HepG2 (cell line): ENCODE results near the gene ACAD8. TPM values are rescaled to one million over a fixed set of nuclear protein-coding genes. Genes with fewer than 3 reads are reported as not detected.

ENCODE experiments used
- CHD2 ChIP-seq: IDR thresholded peaks from 2 replicates; pipeline ENCODE4 v1.6.1; 2011; ENCODE audit warnings: low read depth, low read length, improper control_type of control experiment
- EP300 ChIP-seq, 3 experiments: sonication (generic) in 1 of 3; formaldehyde crosslinking in 1 of 3; IDR thresholded peaks; 2 replicates each; pipeline versions ENCODE4 v1.5.1 to v1.6.1; 2011 to 2020; ENCODE audit warnings: low read depth in 2 of 3, low read length in 2 of 3, borderline replicate concordance in 1 of 3, improper control_type of control experiment in 1 of 3, mild to moderate bottlenecking in 1 of 3, missing genetic modification reagents in 1 of 3, moderate library complexity in 1 of 3
- JDP2 ChIP-seq: sonication (generic); formaldehyde crosslinking; IDR thresholded peaks from 2 replicates; pipeline ENCODE4 v1.8.1; 2022; ENCODE audit warnings: missing genetic modification reagents, borderline replicate concordance
- PHF8 ChIP-seq: sonication (generic); formaldehyde crosslinking; IDR thresholded peaks from 2 replicates; pipeline ENCODE4 v1.5.0; 2020; ENCODE audit warnings: missing genetic modification reagents
- SAFB2 ChIP-seq: sonication (generic); formaldehyde crosslinking; IDR thresholded peaks from 2 replicates; pipeline ENCODE4 v1.5.1; 2020; ENCODE audit warnings: missing genetic modification reagents, low read depth, mild to moderate bottlenecking, borderline replicate concordance
- STAT5B ChIP-seq: sonication (generic); formaldehyde crosslinking; IDR thresholded peaks from 2 replicates; pipeline ENCODE4 v1.4.0; 2020; ENCODE audit warnings: missing genetic modification reagents
- ZNF160 ChIP-seq: sonication (generic); formaldehyde crosslinking; IDR thresholded peaks from 2 replicates; pipeline ENCODE4 v1.8.0; 2022; ENCODE audit warnings: mild to moderate bottlenecking, inconsistent platforms, missing genetic modification reagents
- ZNF282 ChIP-seq: fragments of 450-650 bp; IDR thresholded peaks from 2 replicates; pipeline ENCODE4 v1.6.1; 2018; ENCODE audit not compliant: partially characterized antibody
- ZNF441 ChIP-seq: sonication (generic); formaldehyde crosslinking; IDR thresholded peaks from 2 replicates; pipeline ENCODE4 v1.7.0; 2021; ENCODE audit warnings: missing genetic modification reagents, borderline replicate concordance
- ZNF619 ChIP-seq: sonication (generic); formaldehyde crosslinking; IDR thresholded peaks from 2 replicates; pipeline ENCODE4 v1.4.0; 2020; ENCODE audit warnings: mild to moderate bottlenecking, missing genetic modification reagents
- polyA plus RNA-seq, 8 experiments: library from polyadenylated mRNA; depleted of rRNA in 3 of 8; stranded (reverse) in 7 of 8; unstranded in 1 of 8; fragments of >200 nt; fragmentation: Illumina TruSeq in 4 of 8; extraction: Trizol in 4 of 8; gene quantifications; 2 replicates each; pipeline versions ENCODE4 v1.2.1 to v1.2.3, GENCODE V29; 2011 to 2016; ENCODE audit warnings: low read depth in 4 of 8, missing spikeins in 1 of 8, mixed read lengths in 1 of 8; ENCODE audit not compliant: insufficient read depth in 1 of 8
- total RNA-seq, 5 experiments: library from RNA; depleted of rRNA; stranded (reverse); fragments of >200 nt; fragmentation: Illumina TruSeq; extraction: Trizol; gene quantifications; 2 replicates each; pipeline ENCODE4 v1.2.3, GENCODE V29; 2016; ENCODE audit warnings: low read depth in 1 of 5
- TF ChIP-seq, protein P1 (sequence below): IDR thresholded peaks from 2 replicates; pipeline ENCODE4 v1.6.1; 2016; ENCODE audit warnings: missing genetic modification reagents, missing compliant biosample characterization
- TF ChIP-seq, protein P2 (sequence below): sonication (generic); formaldehyde crosslinking; IDR thresholded peaks from 2 replicates; pipeline ENCODE4 v1.4.0; 2020; ENCODE audit warnings: mild to moderate bottlenecking, missing genetic modification reagents, borderline replicate concordance
- TF ChIP-seq, protein P3 (sequence below): sonication (generic); IDR thresholded peaks from 2 replicates; pipeline ENCODE4 v1.6.1; 2016; ENCODE audit warnings: low read depth, borderline replicate concordance
- TF ChIP-seq, protein P4 (sequence below): sonication (generic); formaldehyde crosslinking; IDR thresholded peaks from 2 replicates; pipeline ENCODE4 v1.4.0; 2020; ENCODE audit warnings: missing genetic modification reagents
- TF ChIP-seq, protein P5 (sequence below): sonication (generic); formaldehyde crosslinking; IDR thresholded peaks from 2 replicates; pipeline ENCODE4 v1.4.0; 2020; ENCODE audit warnings: missing genetic modification reagents

ACAD8 gene
- total and polyA plus RNA-seq, 2 of the 13 experiments (the other 11 are each of a cell fraction or from before 2014, with no cell fraction given), result 13.5 to 20.3 TPM

DNA sequence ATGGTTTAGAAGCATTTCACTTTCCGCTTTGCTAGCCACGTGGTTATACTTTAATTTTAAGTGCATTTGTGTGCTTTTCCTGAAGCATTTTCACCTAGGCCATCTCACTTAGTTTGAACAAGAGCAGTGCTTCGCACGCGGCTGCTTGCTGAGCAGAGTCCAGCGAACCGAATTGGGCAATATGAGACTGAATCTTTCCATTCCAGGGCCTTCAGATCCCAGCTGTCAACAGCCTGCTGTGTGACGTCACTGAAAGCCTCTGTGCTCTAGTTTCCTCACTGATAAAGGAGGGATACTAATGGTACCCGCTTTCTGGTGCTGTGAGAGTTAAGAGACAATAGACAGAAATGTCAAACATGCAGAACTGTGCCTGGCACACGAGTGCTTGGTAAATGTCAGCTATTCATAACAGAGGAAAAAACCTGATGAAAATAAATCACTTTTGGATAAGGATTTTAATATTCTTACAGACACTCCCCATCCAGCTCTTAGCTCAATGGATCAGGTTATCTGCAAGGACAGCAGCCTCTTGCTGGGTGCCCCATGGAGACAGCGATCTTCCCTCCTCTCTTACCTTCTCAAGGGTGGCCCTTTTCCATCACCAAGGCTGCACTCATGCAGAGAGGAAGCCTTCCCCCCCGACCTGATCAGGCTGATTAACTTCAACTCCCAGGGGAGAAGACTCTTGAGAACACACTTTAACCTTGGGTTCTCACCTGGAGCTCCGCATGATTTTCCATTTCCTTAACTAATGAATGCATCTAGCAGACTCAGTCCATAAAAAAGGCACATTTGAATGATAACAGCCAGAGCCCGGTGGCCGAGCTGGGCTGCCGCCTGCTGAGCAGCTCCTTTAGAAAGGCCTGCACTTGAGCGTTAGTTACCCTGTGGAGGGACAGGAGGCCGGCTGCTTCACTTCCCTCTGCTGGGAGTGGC, 19.3 kb downstream of the ACAD8 start (continued):
- TF ChIP-seq ZNF282 (no peak), CHD2 (no peak), SAFB2 (CRISPR knock-in tag) (no peak), EP300 (IDR thresholded peaks at IDR 0.05; ENCODE audit: low read depth in 2 of 2, low read length in 2 of 2) (peak; percentile 41 to 54; a peak in 1 of 4 replicates), EP300 (CRISPR knock-in tag; IDR thresholded peaks at IDR 0.05; ENCODE audit: borderline replicate concordance) (no peak), ZNF441 (CRISPR knock-in tag) (no peak), ZNF160 (CRISPR knock-in tag) (no peak), STAT5B (CRISPR knock-in tag) (no peak), JDP2 (CRISPR knock-in tag) (no peak), ZNF619 (CRISPR knock-in tag) (0 out of 2 replicates have a peak, but pooled peaks have one; percentile 39), PHF8 (CRISPR knock-in tag) (no peak)
- TF ChIP-seq, protein P1, sequence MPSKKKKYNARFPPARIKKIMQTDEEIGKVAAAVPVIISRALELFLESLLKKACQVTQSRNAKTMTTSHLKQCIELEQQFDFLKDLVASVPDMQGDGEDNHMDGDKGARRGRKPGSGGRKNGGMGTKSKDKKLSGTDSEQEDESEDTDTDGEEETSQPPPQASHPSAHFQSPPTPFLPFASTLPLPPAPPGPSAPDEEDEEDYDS (CRISPR knock-in tag), result peak; percentile 22; the same call in 1 of the 2 replicates
- TF ChIP-seq, protein P2, sequence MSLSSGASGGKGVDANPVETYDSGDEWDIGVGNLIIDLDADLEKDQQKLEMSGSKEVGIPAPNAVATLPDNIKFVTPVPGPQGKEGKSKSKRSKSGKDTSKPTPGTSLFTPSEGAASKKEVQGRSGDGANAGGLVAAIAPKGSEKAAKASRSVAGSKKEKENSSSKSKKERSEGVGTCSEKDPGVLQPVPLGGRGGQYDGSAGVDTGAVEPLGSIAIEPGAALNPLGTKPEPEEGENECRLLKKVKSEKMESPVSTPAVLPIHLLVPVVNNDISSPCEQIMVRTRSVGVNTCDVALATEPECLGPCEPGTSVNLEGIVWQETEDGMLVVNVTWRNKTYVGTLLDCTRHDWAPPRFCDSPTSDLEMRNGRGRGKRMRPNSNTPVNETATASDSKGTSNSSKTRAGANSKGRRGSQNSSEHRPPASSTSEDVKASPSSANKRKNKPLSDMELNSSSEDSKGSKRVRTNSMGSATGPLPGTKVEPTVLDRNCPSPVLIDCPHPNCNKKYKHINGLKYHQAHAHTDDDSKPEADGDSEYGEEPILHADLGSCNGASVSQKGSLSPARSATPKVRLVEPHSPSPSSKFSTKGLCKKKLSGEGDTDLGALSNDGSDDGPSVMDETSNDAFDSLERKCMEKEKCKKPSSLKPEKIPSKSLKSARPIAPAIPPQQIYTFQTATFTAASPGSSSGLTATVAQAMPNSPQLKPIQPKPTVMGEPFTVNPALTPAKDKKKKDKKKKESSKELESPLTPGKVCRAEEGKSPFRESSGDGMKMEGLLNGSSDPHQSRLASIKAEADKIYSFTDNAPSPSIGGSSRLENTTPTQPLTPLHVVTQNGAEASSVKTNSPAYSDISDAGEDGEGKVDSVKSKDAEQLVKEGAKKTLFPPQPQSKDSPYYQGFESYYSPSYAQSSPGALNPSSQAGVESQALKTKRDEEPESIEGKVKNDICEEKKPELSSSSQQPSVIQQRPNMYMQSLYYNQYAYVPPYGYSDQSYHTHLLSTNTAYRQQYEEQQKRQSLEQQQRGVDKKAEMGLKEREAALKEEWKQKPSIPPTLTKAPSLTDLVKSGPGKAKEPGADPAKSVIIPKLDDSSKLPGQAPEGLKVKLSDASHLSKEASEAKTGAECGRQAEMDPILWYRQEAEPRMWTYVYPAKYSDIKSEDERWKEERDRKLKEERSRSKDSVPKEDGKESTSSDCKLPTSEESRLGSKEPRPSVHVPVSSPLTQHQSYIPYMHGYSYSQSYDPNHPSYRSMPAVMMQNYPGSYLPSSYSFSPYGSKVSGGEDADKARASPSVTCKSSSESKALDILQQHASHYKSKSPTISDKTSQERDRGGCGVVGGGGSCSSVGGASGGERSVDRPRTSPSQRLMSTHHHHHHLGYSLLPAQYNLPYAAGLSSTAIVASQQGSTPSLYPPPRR, result peak; percentile 70
- TF ChIP-seq, protein P3, sequence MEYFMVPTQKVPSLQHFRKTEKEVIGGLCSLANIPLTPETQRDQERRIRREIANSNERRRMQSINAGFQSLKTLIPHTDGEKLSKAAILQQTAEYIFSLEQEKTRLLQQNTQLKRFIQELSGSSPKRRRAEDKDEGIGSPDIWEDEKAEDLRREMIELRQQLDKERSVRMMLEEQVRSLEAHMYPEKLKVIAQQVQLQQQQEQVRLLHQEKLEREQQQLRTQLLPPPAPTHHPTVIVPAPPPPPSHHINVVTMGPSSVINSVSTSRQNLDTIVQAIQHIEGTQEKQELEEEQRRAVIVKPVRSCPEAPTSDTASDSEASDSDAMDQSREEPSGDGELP, result peak; percentile 82
- TF ChIP-seq, protein P4, sequence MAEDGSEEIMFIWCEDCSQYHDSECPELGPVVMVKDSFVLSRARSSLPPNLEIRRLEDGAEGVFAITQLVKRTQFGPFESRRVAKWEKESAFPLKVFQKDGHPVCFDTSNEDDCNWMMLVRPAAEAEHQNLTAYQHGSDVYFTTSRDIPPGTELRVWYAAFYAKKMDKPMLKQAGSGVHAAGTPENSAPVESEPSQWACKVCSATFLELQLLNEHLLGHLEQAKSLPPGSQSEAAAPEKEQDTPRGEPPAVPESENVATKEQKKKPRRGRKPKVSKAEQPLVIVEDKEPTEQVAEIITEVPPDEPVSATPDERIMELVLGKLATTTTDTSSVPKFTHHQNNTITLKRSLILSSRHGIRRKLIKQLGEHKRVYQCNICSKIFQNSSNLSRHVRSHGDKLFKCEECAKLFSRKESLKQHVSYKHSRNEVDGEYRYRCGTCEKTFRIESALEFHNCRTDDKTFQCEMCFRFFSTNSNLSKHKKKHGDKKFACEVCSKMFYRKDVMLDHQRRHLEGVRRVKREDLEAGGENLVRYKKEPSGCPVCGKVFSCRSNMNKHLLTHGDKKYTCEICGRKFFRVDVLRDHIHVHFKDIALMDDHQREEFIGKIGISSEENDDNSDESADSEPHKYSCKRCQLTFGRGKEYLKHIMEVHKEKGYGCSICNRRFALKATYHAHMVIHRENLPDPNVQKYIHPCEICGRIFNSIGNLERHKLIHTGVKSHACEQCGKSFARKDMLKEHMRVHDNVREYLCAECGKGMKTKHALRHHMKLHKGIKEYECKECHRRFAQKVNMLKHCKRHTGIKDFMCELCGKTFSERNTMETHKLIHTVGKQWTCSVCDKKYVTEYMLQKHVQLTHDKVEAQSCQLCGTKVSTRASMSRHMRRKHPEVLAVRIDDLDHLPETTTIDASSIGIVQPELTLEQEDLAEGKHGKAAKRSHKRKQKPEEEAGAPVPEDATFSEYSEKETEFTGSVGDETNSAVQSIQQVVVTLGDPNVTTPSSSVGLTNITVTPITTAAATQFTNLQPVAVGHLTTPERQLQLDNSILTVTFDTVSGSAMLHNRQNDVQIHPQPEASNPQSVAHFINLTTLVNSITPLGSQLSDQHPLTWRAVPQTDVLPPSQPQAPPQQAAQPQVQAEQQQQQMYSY (CRISPR knock-in tag), result no peak
- TF ChIP-seq, protein P5, sequence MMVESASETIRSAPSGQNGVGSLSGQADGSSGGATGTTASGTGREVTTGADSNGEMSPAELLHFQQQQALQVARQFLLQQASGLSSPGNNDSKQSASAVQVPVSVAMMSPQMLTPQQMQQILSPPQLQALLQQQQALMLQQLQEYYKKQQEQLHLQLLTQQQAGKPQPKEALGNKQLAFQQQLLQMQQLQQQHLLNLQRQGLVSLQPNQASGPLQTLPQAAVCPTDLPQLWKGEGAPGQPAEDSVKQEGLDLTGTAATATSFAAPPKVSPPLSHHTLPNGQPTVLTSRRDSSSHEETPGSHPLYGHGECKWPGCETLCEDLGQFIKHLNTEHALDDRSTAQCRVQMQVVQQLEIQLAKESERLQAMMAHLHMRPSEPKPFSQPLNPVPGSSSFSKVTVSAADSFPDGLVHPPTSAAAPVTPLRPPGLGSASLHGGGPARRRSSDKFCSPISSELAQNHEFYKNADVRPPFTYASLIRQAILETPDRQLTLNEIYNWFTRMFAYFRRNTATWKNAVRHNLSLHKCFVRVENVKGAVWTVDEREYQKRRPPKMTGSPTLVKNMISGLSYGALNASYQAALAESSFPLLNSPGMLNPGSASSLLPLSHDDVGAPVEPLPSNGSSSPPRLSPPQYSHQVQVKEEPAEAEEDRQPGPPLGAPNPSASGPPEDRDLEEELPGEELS (CRISPR knock-in tag), result no peak
